GM19193 (cell line): ENCODE results near the gene GSS.
A peak's percentile ranks its signal among the peaks of the same experiment; 100 is the strongest.

ENCODE experiments used
- POLR2A ChIP-seq: IDR thresholded peaks from 4 replicates; pipeline ENCODE4 v1.6.1; 2011; ENCODE audit not compliant: insufficient read depth, insufficient read length; ENCODE audit errors: extremely low read depth

GSS gene

DNA sequence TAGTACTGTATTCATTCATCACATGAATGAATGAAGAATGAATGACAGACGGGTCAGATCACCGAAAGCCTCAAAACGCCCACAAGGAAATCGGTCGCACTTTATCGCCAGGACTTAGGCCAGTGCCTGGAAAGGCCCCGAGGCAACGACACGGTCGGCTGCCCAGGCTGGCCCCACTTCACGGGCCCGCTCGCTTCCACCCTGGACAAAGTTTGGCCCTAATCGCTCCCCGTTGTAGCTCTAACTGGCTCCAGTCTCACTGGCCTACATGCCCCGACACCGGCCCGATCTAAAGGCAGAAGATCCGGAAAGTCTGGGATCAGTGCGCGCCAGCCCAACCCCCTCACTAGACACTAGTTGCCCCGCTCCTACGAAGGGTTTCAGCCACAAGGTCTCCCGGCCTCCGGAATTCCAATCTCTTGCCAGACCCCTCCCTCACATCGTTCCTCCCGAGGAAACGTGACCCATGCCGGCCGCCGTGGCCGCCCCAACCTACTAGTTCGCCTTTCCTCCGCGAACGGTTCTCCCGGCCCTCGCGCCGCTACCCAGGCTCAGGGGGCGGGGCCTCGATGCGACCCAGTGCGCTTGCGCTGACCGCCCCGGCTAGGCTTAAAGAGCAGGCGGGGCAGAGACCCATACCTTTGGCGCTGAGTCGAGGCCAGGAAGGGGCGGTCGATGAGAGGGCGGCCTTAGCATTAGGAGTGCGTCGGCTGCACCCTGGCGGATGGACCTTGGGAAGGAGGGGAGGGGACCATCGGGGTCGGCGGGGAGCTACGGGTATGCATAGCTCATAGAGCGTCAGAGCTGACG, at the start of gene GSS, which contains the start of gene MYH7B:
GSS (minus strand) TSS at position 576 of the 810 bp plus-strand sequence. CDS start 3,954 bp downstream, outside the sequence.
MYH7B (plus strand) TSS at position 638 of the 810 bp plus-strand sequence. CDS start 22,138 bp downstream, outside the sequence.
- TF ChIP-seq POLR2A, result peak; percentile 85

DNA sequence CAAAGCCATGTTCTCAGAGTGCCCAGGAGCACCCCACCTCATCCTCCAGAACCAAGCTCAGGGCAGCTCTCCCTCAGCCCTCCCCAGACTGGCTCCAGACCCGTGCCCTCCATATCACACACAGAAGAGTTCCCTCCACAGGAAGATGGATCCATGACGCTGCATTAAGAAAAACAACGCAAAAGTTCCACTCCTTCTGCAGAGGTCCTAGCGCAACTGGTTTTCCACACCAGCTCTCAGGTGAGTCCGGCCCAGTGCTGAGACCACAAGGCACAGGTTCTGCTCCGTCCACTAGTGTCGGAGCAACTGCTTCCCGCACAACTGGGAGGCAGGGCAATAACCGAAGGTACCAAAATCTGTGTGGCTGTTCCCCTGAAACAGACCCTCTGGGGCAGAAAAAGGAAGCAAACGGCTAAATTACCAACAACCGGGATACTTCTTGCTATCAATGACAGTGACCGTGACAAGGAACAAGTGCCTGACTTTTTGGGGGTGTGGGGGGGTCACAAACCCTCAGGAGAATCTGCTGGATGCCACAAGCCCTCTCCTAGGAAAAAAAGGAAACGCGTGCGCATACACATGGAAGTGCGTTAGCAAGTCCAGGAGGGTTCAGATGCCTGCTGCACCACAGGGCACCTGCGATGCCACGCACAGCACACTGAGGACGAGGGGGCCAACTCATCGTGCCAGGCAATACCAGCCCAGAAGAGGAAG, 49.3 kb upstream of the GSS start:
- no peak for TF ChIP-seq POLR2A

DNA sequence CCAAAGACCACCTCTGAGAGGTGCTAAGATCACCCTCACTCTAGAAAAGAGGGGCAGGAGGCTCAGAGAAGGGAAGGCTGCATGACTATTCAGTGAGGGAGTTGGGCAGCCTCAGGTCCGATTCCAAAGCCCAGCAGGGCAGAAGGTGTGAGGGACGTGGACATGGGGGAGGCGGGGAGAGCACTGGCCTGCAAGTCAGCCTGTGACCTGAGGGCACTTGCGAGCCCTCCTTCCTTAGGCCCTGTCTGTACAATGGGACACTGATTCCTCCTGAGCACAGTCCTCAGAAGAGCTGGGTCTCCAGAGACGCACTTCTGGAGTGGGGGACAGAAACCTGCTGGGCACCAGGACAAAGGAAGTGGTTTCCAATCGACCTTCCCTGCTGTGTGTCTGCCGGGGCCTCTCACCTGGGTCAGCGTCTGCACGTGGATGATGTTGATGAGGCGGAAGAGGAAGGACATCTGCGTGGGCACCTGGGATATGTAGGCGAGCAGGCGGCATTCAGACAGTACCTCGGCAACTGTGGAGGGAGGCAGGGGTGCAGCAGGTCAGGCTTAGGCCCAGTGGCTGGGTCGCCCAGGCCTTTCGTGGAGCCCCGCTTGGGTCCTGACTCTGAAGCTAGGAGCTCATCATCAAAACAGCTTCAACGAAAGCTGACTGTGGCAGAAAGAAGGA, 48.6 kb upstream of the GSS start:
- no peak for TF ChIP-seq POLR2A

GRCh38 chr20:35003211-35004031, 47.8 kb upstream of the GSS start:
- no peak for TF ChIP-seq POLR2A

- TF ChIP-seq POLR2A, result no peak
Measured at GRCh38 chr20:35002426-35003210, 47.0 kb upstream of the GSS start.

- no peak for TF ChIP-seq POLR2A
Measured at GRCh38 chr20:35001596-35002362, 46.2 kb upstream of the GSS start.

- TF ChIP-seq POLR2A, result no peak
Measured at GRCh38 chr20:35000922-35001595, 45.5 kb upstream of the GSS start.

DNA sequence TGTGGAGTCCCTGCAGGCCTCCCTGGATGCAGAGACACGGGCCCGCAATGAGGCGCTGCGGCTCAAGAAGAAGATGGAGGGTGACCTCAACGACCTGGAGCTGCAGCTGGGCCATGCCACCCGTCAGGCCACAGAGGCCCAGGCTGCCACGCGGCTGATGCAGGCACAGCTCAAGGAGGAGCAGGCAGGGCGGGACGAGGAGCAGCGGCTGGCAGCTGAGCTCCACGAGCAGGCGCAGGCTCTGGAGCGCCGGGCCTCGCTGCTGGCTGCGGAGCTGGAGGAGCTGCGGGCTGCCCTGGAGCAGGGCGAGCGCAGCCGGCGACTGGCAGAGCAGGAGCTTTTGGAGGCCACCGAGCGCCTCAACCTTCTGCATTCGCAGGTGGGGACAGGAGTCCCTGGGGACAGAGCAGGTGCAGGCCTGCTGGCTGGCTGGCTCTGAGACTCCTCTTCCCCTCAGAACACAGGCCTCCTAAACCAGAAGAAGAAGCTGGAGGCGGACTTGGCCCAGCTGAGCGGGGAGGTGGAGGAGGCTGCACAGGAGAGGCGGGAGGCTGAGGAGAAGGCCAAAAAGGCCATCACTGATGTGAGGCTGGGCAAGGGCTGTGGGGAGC, 44.8 kb upstream of the GSS start:
- no peak for TF ChIP-seq POLR2A

GRCh38 chr20:34999782-35000181, 44.2 kb upstream of the GSS start:
- TF ChIP-seq POLR2A, result no peak

- TF ChIP-seq POLR2A, result no peak
Measured at GRCh38 chr20:34999021-34999451, 43.4 kb upstream of the GSS start.

DNA sequence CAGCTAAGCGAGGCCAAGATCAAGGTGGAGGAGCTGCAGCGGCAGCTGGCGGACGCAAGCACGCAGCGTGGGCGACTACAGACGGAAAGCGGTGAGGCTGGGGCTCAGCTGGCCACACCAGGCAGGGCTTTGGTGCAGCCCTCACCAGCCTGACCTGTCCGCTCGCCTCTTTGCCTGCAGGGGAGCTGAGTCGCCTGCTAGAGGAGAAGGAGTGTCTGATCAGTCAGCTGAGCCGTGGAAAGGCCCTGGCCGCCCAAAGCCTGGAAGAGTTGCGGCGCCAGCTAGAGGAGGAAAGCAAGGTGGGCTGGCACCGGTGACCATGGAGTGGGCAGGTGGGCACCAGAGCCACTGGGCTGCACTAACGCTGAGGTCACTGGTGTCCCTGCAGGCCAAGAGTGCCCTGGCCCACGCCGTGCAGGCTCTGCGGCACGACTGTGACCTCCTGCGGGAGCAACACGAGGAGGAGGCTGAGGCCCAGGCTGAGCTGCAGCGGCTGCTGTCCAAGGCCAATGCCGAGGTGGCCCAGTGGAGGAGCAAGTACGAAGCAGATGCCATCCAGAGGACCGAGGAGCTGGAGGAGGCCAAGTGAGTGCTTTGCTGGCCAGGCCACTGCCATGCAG, 42.8 kb upstream of the GSS start:
- TF ChIP-seq POLR2A, result no peak

DNA sequence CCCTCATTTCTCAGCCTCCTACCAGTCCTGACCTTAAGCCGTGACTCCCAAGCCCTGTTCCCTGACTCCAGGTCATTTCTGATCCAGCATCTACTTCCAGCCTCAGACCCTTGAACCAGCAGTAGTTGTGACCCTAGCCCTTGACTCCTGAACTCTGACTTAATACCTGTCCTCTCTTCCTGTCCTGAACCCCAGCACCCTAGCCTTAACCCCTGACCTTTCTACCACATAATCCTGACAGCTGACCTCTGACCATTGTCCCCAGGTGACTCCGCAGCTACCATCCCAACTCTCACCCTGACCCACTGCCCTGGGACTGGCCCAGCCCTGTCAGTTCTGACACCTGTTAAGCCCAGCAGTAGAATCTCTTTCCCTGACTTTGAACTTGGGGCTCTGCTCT, 42.2 kb upstream of the GSS start:
- no peak for TF ChIP-seq POLR2A
